Ovary (tissue), 9 donors: ENCODE measurements around the gene NABP1. TPM values are rescaled to one million over a fixed set of nuclear protein-coding genes. Genes with fewer than 3 reads are reported as not detected.

Experiments used
- DNase-seq, 5 donors: peaks; one replicate each; pipeline ENCODE4 v3.0.0-alpha.2; 2019 to 2020
- H3K27ac ChIP-seq, 2 donors: fragments of 200-600 bp; one replicate each; pipeline versions ENCODE4 v1.5.1 to v1.8.0; 2019 to 2022
- H3K27me3 ChIP-seq: fragments of 200-600 bp; one replicate; pipeline ENCODE4 v1.8.0; 2022
- H3K36me3 ChIP-seq: fragments of 200-600 bp; sonication (generic); one replicate; pipeline ENCODE4 v1.5.1; 2019
- H3K4me1 ChIP-seq: one replicate; pipeline ENCODE4 v1.8.1; 2013; ENCODE audit warnings: mild to moderate bottlenecking, moderate library complexity; ENCODE audit not compliant: insufficient read depth
- H3K4me3 ChIP-seq: fragments of 200-600 bp; sonication (generic); one replicate; pipeline ENCODE4 v1.5.1; 2017
- H3K9me3 ChIP-seq, 2 donors: fragments of 200-600 bp in 1 of 2; sonication (generic) in 1 of 2; one replicate each; pipeline versions ENCODE4 v1.5.1 to v1.8.1; 2013 to 2019; ENCODE audit warnings: mild to moderate bottlenecking in 1 of 2, moderate library complexity in 1 of 2
- CTCF ChIP-seq, 3 donors: fragments of 450-650 bp in 2 of 3; fragments of 200-600 bp in 1 of 3; IDR thresholded peaks; one replicate each; pipeline versions ENCODE4 v1.5.1 to v1.8.0; 2016 to 2022; ENCODE audit warnings: antibody characterized with exemption in 3 of 3, mild to moderate bottlenecking in 1 of 3
- EP300 ChIP-seq: sonication (generic); formaldehyde crosslinking; IDR thresholded peaks from one replicate; pipeline ENCODE4 v1.6.1; 2017; ENCODE audit warnings: antibody characterized with exemption
- POLR2A ChIP-seq: fragments of 450-650 bp; IDR thresholded peaks from one replicate; pipeline ENCODE4 v1.6.1; 2017; ENCODE audit warnings: antibody characterized with exemption, mild to moderate bottlenecking, moderate library complexity
- WGBS, 3 donors: extraction: QIAGEN DNeasy Blood & Tissue Kit in 1 of 3; methylation state at CpG; one replicate each; pipeline versions ENCODE4 v1.1.5 to v1.1.7; 2013 to 2017; 5-methylcytosine and 5-hydroxymethylcytosine counted together
- intact Hi-C, 4 donors: fragments of 100-400 bp; cut with DNase I; formaldehyde crosslinking; loops; one replicate each; pipeline versions ENCODE4 v1.11.0 to v1.15.1; 2022 to 2023
- polyA plus RNA-seq, 2 donors: library from polyadenylated mRNA; stranded (reverse); fragments of 200-250 nt in 1 of 2; fragments of 350-450 nt in 1 of 2; fragmentation: Illumina TruSeq in 1 of 2; extraction: RNeasy Lipid Tissue Mini Kit (QIAGEN cat#74804) in 1 of 2; gene quantifications; one replicate each; pipeline ENCODE4 v1.2.3, GENCODE V29; 2013 to 2014
- total RNA-seq, 7 donors: library from RNA; depleted of rRNA in 2 of 7; stranded (reverse); fragments of >200 nt in 2 of 7; fragmentation: NEBNext Ultra II Directional in 3 of 7; extraction: Animal tissue kit (Norgen Biotek cat#: 25700) in 3 of 7; gene quantifications; one replicate each; pipeline versions ENCODE4 v1.1.0 to v1.2.4, GENCODE V29; 2016 to 2023
- donor health status: DM: no; HTN: no; CAD: no; lungs with moderate emphysema.
- donor health status: DM: no; HTN: no; CAD: no.
- donor health status: Bipolar disorder and iron deficiency.
- donor health status: DM: yes; HTN: yes; CAD: no.
- donor health status: DM: no; HTN: no; CAD: no.
- donor health status: DM: yes; HTN: yes; CAD: no.

NABP1 gene
- total and polyA plus RNA-seq, 9 donors: 5.3 to 19.1 (median 13.4) TPM

GRCh38 chr2:191699341-191699945 lies 21.5 kb downstream of the NABP1 start:
- H3K9me3 ChIP-seq: no peaks in the 10 kb centered on the region
- H3K4me3 ChIP-seq: no peak overlapping the region
- H3K36me3 ChIP-seq: no peaks in the 10 kb centered on the region
- no peak overlapping the region for H3K27ac ChIP-seq
- WGBS, 3 donors: 76 to 82% (median 76%) methylated on average over 10 of the region's 10 CpGs
- no peaks in the 10 kb centered on the region for H3K27me3 ChIP-seq
- TF ChIP-seq CTCF (IDR thresholded peaks at IDR 0.05) (no peak), EP300 (no peak), POLR2A (no peak)
- no peaks in the 10 kb centered on the region for H3K4me1 ChIP-seq
- intact Hi-C loops: loop anchor here in 2 of 4 donors (10.0 kb wide), 2 partner anchors 135 to 145 kb away; no protein-coding TSS in a partner anchor
- no peak for DNase-seq

GRCh38 chr2:191701029-191701428 lies 23.1 kb downstream of the NABP1 start:
- TF ChIP-seq CTCF (IDR thresholded peaks at IDR 0.05): no peak
- TF ChIP-seq POLR2A: no peak
- TF ChIP-seq EP300: no peak
- H3K4me1 ChIP-seq: no peaks in the 10 kb centered on the region
- H3K9me3 ChIP-seq: no peaks in the 10 kb centered on the region
- no peak for DNase-seq
- 11 to 13% (median 13%) methylated on average over 1 of the region's 1 CpG for WGBS, 3 donors
- intact Hi-C loops: no loop called here
- H3K27ac ChIP-seq: no peak overlapping the region
- no peak overlapping the region for H3K4me3 ChIP-seq
- H3K36me3 ChIP-seq: no peaks in the 10 kb centered on the region
- H3K27me3 ChIP-seq: no peaks in the 10 kb centered on the region

DNA sequence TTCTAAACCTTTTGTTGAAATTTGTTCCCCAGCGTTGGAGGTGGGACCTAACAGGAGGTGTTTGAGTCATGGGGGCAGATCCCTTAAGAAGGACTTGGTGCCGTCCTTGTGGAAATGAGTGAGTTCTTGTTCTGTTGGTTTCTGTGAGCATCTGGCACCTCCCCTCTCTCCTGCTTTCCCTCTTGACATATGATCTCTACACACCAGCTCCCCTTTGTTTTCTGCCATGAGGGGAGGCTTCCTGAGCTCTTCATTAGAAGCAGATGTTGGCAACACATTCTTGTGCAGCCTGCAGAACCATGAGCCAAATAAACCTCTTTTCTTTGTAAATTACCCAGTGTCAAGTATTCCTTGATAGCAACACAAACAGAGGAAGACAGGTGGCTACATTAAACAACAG lies 23.8 kb downstream of the NABP1 start:
- no peak for TF ChIP-seq CTCF (IDR thresholded peaks at IDR 0.05)
- no peak for TF ChIP-seq POLR2A
- no peak for TF ChIP-seq EP300
- H3K27me3 ChIP-seq: no peaks in the 10 kb centered on the region
- no peaks in the 10 kb centered on the region for H3K9me3 ChIP-seq
- H3K36me3 ChIP-seq: no peaks in the 10 kb centered on the region
- H3K27ac ChIP-seq: no peak overlapping the region
- intact Hi-C loops: no loop called here
- no peaks in the 10 kb centered on the region for H3K4me1 ChIP-seq
- no peak for DNase-seq
- H3K4me3 ChIP-seq: no peak overlapping the region
- WGBS, 3 donors: 37 to 45% (median 43%) methylated on average over 2 of the region's 2 CpGs

- H3K27me3 ChIP-seq: no peaks in the 10 kb centered on the region
- no peak for TF ChIP-seq POLR2A
- WGBS, 3 donors: 90 to 94% (median 92%) methylated on average over 7 of the region's 7 CpGs
- H3K36me3 ChIP-seq: no peaks in the 10 kb centered on the region
- DNase-seq: no peak
- no peaks in the 10 kb centered on the region for H3K4me1 ChIP-seq
- H3K27ac ChIP-seq: no peak overlapping the region
- intact Hi-C loops: no loop called here
- no peaks in the 10 kb centered on the region for H3K9me3 ChIP-seq
- no peak overlapping the region for H3K4me3 ChIP-seq
Measured at GRCh38 chr2:191703079-191703725, 25.3 kb downstream of the NABP1 start.

DNA sequence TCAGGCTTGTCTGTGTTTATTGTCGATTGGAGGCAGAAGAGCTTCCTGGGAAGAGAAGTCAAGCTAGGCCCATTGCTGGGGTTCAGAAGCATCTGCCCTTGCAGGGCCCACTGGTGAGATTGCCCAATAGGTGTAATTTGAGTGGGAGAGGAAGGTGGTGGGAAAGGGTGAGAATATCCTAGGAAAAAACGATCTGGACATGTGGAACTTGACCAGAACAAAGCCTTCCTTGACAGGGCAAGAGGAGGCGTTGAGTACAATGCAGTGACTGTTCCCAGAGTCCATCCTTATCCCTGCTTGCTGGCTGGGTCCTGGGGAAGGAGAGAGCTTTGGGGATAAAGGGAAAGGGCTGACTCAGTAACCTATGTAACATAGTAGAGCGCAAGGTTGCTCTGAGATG lies 27.1 kb downstream of the NABP1 start:
- no peaks in the 10 kb centered on the region for H3K9me3 ChIP-seq
- no peaks in the 10 kb centered on the region for H3K4me1 ChIP-seq
- 72 to 80% (median 77%) methylated on average over 4 of the region's 4 CpGs for WGBS, 3 donors
- no peak for DNase-seq
- intact Hi-C loops: no loop called here
- H3K36me3 ChIP-seq: no peaks in the 10 kb centered on the region
- no peak overlapping the region for H3K4me3 ChIP-seq
- H3K27ac ChIP-seq: no peak overlapping the region
- no peaks in the 10 kb centered on the region for H3K27me3 ChIP-seq
- no peak for TF ChIP-seq POLR2A
- TF ChIP-seq EP300: no peak
- TF ChIP-seq CTCF (IDR thresholded peaks at IDR 0.05): no peak
